ENCODE measurements around the gene MAP6. TPM values are rescaled to one million over a fixed set of nuclear protein-coding genes. Genes with fewer than 3 reads are reported as not detected.

MAP6 gene
- total RNA-seq, 1 experiment from 2014 or later: 3.0 TPM

DNA sequence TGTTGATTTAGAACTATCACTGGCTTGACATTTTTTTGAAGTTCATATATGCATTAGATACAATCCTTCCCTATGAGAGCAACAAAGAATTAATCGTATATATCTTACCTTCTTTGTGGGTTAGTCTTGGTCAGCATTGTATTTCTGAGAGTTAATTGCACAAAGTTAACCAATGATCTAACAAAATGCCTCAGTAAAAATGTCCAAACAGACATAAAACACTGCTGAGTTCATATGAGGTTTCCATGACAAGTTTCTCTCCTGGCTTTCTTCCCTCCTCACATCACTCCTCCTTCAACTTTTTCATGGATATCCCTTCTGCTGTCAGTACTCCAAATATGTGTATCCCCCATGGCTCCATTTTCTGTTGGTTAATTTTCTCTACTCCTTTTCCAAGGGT is 9.0 kb downstream of the MAP6 start:
- Histone ChIP-seq H3K79me2 (ENCODE audit: low read length) (no peaks in the 10 kb centered on the region), H3K9me2 (replicated peaks; ENCODE audit: insufficient read depth, low read length) (no peaks in the 10 kb centered on the region), H2AFZ (ENCODE audit: low read length) (no peak overlapping the region), H3K4me2 (ENCODE audit: low read depth, low read length, poor library complexity, severe bottlenecking) (no peak overlapping the region), H3K27me3 (ENCODE audit: low read length) (no peaks in the 10 kb centered on the region), H3K9me3 (ENCODE audit: low read length) (no peaks in the 10 kb centered on the region), H3K4me1 (ENCODE audit: low read length) (no peaks in the 10 kb centered on the region), H4K20me1 (ENCODE audit: insufficient read depth, low read depth, low read length) (no peaks in the 10 kb centered on the region), H3K9ac (ENCODE audit: low read length) (no peak overlapping the region), H3K4me3 (ENCODE audit: low read length) (no peak overlapping the region), H3K27ac (ENCODE audit: low read length) (no peak overlapping the region), H3K36me3 (ENCODE audit: insufficient read depth, low read length) (no peaks in the 10 kb centered on the region)
- no peak for DNase-seq

DNA sequence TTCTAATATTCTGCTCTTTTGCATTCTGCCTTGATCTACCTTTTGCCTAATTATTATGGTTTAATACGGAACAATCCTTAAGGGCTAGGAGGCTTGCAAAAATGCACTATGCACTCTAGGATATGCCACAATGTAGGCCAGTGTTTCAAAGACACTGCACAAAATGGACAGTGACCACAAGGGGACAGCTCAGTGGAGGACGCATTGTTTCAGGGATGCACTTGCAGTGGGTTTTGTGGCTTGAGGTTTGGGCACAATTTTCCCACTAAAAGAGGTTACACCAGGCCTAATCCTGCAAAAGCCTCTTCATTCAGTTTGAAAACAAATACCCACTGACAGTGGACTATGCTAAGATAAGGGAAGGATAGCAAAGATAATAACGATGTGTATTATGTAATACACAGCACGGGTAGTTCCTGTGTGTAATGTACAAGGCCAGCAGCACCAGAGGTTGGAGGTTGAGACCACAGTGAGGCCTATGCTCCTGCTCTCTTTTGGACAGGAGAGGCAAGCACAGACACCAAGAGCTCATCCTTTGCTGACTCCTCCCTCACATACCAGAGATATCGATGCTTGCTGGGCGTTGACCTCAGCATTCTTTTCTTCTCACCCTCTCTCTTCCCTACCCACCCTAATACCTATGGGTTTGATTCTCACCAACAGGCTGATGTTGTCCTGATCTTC is 12.7 kb downstream of the MAP6 start:
- Histone ChIP-seq H3K4me1 (ENCODE audit: low read length) (no peaks in the 10 kb centered on the region), H3K4me2 (ENCODE audit: low read depth, low read length, poor library complexity, severe bottlenecking) (no peak overlapping the region), H3K4me3 (ENCODE audit: low read length) (no peak overlapping the region), H3K79me2 (ENCODE audit: low read length) (no peaks in the 10 kb centered on the region), H4K20me1 (ENCODE audit: insufficient read depth, low read depth, low read length) (no peaks in the 10 kb centered on the region), H3K9ac (ENCODE audit: low read length) (no peak overlapping the region), H3K9me2 (replicated peaks; ENCODE audit: insufficient read depth, low read length) (no peaks in the 10 kb centered on the region), H3K9me3 (ENCODE audit: low read length) (no peaks in the 10 kb centered on the region), H3K27ac (ENCODE audit: low read length) (no peak overlapping the region), H2AFZ (ENCODE audit: low read length) (no peak overlapping the region), H3K36me3 (ENCODE audit: insufficient read depth, low read length) (no peaks in the 10 kb centered on the region), H3K27me3 (ENCODE audit: low read length) (no peaks in the 10 kb centered on the region)
- no peak for DNase-seq

DNA sequence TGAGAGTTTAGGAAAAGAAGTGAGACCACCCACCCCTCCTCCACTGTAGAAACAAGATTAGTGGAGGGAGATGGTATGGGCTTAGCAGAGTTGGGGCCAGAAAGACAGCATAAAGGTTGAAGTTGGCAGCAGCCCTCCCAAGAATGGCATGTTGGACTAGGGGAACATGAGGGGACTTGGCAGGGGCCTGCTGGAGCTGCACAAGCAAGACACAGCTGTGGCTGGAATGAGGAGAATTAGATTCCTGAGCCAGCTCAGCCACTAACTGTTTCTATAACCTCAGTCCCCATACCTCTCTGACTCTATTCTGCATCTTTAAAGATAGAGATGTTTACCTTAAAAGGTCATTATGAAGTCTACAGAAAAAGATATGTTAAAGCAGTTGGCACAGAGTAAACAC is 13.2 kb downstream of the MAP6 start:
- Histone ChIP-seq H3K27ac (ENCODE audit: low read length) (no peak overlapping the region), H2AFZ (ENCODE audit: low read length) (no peak overlapping the region; the same call in 1 of the 2 replicates), H3K4me1 (ENCODE audit: low read length) (no peaks in the 10 kb centered on the region), H3K9me2 (replicated peaks; ENCODE audit: insufficient read depth, low read length) (no peaks in the 10 kb centered on the region), H3K36me3 (ENCODE audit: insufficient read depth, low read length) (no peaks in the 10 kb centered on the region), H3K27me3 (ENCODE audit: low read length) (no peaks in the 10 kb centered on the region), H4K20me1 (ENCODE audit: insufficient read depth, low read depth, low read length) (no peaks in the 10 kb centered on the region), H3K4me2 (ENCODE audit: low read depth, low read length, poor library complexity, severe bottlenecking) (no peak overlapping the region), H3K9me3 (ENCODE audit: low read length) (no peaks in the 10 kb centered on the region), H3K79me2 (ENCODE audit: low read length) (no peaks in the 10 kb centered on the region), H3K4me3 (ENCODE audit: low read length) (no peak overlapping the region), H3K9ac (ENCODE audit: low read length) (no peak overlapping the region)
- DNase-seq: no peak

DNA sequence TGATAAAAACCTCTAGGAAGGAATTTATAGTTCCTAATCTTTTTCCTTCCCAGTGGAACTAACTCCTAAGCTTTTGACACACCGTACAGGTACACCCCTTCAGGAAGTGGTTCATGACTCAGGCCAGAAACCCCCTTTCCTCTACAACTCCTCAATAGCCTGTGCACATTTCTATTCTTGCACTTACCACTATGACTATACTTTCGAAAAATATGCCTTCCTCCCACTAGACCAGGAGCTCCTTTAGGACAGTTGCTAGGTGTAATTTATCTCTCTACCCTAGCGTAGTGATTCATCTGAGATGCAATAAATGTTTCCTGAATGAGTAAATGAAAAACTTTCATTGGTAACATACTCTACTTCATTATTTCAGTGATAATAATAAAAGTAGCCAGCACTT is 14.5 kb downstream of the MAP6 start:
- no peak overlapping the region for H3K27ac ChIP-seq (ENCODE audit: low read length)
- H3K9ac ChIP-seq (ENCODE audit: low read length): no peak overlapping the region
- H3K4me3 ChIP-seq (ENCODE audit: low read length): no peak overlapping the region
- no peak for DNase-seq
- no peaks in the 10 kb centered on the region for H3K4me1 ChIP-seq (ENCODE audit: low read length)
- no peaks in the 10 kb centered on the region for H3K9me2 ChIP-seq (replicated peaks; ENCODE audit: insufficient read depth, low read length)
- H4K20me1 ChIP-seq (ENCODE audit: insufficient read depth, low read depth, low read length): no peaks in the 10 kb centered on the region
- no peak overlapping the region for H3K4me2 ChIP-seq (ENCODE audit: low read depth, low read length, poor library complexity, severe bottlenecking)
- no peaks in the 10 kb centered on the region for H3K79me2 ChIP-seq (ENCODE audit: low read length)
- no peaks in the 10 kb centered on the region for H3K27me3 ChIP-seq (ENCODE audit: low read length)
- no peaks in the 10 kb centered on the region for H3K9me3 ChIP-seq (ENCODE audit: low read length)
- H2AFZ ChIP-seq (ENCODE audit: low read length): no peak overlapping the region
- H3K36me3 ChIP-seq (ENCODE audit: insufficient read depth, low read length): no peaks in the 10 kb centered on the region

DNA sequence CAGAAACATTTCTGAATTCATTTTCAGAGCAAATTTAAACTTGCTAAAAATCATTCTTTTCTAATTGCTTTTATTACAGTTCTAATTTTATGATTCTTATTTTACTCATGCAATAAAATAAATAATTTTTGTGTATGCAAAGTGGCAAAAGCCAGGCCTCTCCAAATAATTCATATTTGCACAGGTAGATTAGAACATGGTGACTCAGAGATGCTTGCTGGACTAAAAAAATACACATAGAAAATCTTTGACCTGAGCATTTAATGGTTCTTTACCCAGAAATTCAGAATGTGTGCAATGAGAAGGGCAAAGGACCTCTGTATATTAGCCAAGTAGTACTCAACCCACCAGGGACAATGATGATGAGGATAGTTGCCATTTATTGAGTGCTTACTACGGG is 15.3 kb downstream of the MAP6 start:
- H3K9ac ChIP-seq (ENCODE audit: low read length): no peak overlapping the region
- no peaks in the 10 kb centered on the region for H3K9me3 ChIP-seq (ENCODE audit: low read length)
- no peaks in the 10 kb centered on the region for H3K4me1 ChIP-seq (ENCODE audit: low read length)
- no peaks in the 10 kb centered on the region for H3K36me3 ChIP-seq (ENCODE audit: insufficient read depth, low read length)
- no peaks in the 10 kb centered on the region for H4K20me1 ChIP-seq (ENCODE audit: insufficient read depth, low read depth, low read length)
- no peaks in the 10 kb centered on the region for H3K27me3 ChIP-seq (ENCODE audit: low read length)
- no peak overlapping the region for H3K4me3 ChIP-seq (ENCODE audit: low read length)
- no peaks in the 10 kb centered on the region for H3K9me2 ChIP-seq (replicated peaks; ENCODE audit: insufficient read depth, low read length)
- H3K79me2 ChIP-seq (ENCODE audit: low read length): no peaks in the 10 kb centered on the region
- no peak overlapping the region for H3K4me2 ChIP-seq (ENCODE audit: low read depth, low read length, poor library complexity, severe bottlenecking)
- DNase-seq: no peak
- H3K27ac ChIP-seq (ENCODE audit: low read length): no peak overlapping the region
- no peak overlapping the region for H2AFZ ChIP-seq (ENCODE audit: low read length)

DNA sequence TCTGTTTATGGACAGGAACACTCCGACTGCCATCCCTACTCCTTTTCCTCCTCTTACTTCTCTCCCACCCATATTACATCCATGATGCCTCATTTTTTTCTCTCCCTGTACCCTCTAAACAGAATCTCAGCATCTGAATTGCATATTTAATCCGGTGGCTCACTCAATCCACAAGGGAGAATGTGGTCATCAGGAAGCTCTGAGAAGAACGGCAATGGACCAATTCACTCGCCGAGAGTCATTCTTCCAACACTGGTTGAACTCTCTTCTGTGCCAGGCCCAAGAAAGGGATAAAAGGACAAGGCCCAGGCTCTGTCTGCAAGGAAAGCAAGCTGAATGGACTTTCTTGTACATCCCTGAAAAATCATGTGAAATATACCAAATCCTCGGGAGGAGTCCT is 15.9 kb downstream of the MAP6 start:
- no peak overlapping the region for H3K4me3 ChIP-seq (ENCODE audit: low read length)
- H3K9me2 ChIP-seq (replicated peaks; ENCODE audit: insufficient read depth, low read length): no peaks in the 10 kb centered on the region
- no peaks in the 10 kb centered on the region for H4K20me1 ChIP-seq (ENCODE audit: insufficient read depth, low read depth, low read length)
- H2AFZ ChIP-seq (ENCODE audit: low read length): no peak overlapping the region
- no peaks in the 10 kb centered on the region for H3K4me1 ChIP-seq (ENCODE audit: low read length)
- no peak overlapping the region for H3K27ac ChIP-seq (ENCODE audit: low read length)
- H3K4me2 ChIP-seq (ENCODE audit: low read depth, low read length, poor library complexity, severe bottlenecking): no peak overlapping the region
- no peaks in the 10 kb centered on the region for H3K36me3 ChIP-seq (ENCODE audit: insufficient read depth, low read length)
- H3K9ac ChIP-seq (ENCODE audit: low read length): no peak overlapping the region
- DNase-seq: no peak
- no peaks in the 10 kb centered on the region for H3K27me3 ChIP-seq (ENCODE audit: low read length)
- no peaks in the 10 kb centered on the region for H3K79me2 ChIP-seq (ENCODE audit: low read length)
- no peaks in the 10 kb centered on the region for H3K9me3 ChIP-seq (ENCODE audit: low read length)

DNA sequence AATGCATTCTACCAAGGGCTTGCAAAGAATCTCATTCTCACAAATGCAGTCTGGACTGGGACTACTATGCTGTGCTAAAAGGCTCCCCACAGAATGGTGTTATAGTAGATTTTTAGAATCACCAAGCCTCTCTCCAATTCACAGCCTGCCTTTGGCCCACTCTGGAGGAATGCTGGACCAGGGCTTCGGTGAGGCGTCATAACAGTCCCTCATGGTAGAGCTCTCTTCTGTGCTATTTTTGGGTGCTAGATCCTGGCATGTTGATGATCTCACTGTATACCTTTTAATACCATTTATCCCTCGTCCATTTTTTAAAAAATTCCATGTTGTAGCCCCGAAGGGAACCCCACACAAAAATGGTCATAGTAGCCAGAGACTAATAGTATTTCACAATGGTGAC is 17.6 kb downstream of the MAP6 start:
- no peak for DNase-seq
- H2AFZ ChIP-seq (ENCODE audit: low read length): no peak overlapping the region
- H3K9me2 ChIP-seq (replicated peaks; ENCODE audit: insufficient read depth, low read length): no peaks in the 10 kb centered on the region
- no peak overlapping the region for H3K4me2 ChIP-seq (ENCODE audit: low read depth, low read length, poor library complexity, severe bottlenecking)
- no peaks in the 10 kb centered on the region for H3K9me3 ChIP-seq (ENCODE audit: low read length)
- H3K27me3 ChIP-seq (ENCODE audit: low read length): no peaks in the 10 kb centered on the region
- H3K36me3 ChIP-seq (ENCODE audit: insufficient read depth, low read length): no peaks in the 10 kb centered on the region
- no peak overlapping the region for H3K9ac ChIP-seq (ENCODE audit: low read length)
- H3K4me3 ChIP-seq (ENCODE audit: low read length): no peak overlapping the region
- no peak overlapping the region for H3K27ac ChIP-seq (ENCODE audit: low read length)
- H4K20me1 ChIP-seq (ENCODE audit: insufficient read depth, low read depth, low read length): no peaks in the 10 kb centered on the region
- no peaks in the 10 kb centered on the region for H3K4me1 ChIP-seq (ENCODE audit: low read length)
- no peaks in the 10 kb centered on the region for H3K79me2 ChIP-seq (ENCODE audit: low read length)

DNA sequence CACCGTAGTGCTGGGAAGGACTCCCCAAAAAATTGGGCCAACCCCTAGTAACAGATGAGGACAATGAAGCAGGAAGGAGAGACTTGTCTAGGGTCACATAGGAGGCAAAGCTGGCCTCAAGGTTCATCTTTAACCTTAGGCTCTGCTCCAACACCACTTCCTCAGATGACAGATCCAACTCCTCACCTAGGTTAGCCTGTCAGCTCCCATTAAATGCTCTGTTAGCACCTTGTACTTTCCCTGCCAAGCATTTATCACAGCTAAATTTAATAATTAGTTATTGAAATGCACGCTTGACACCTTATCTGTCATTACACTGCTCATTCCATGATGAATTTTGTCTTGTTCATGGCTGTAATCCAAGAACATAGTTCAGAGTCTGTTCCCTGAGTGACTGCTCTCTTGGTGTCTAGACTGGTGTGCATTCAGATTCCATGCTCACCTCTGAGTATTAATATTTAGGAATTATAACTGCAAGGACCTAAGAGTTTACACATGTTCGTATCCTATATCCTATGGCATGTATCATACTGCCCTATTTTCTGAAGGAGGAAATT is 18.6 kb downstream of the MAP6 start:
- Histone ChIP-seq H3K4me1 (ENCODE audit: low read length) (no peaks in the 10 kb centered on the region), H2AFZ (ENCODE audit: low read length) (no peak overlapping the region), H3K79me2 (ENCODE audit: low read length) (no peaks in the 10 kb centered on the region), H3K27me3 (ENCODE audit: low read length) (no peaks in the 10 kb centered on the region), H3K36me3 (ENCODE audit: insufficient read depth, low read length) (no peaks in the 10 kb centered on the region), H3K9me3 (ENCODE audit: low read length) (no peaks in the 10 kb centered on the region), H3K9ac (ENCODE audit: low read length) (no peak overlapping the region), H3K27ac (ENCODE audit: low read length) (no peak overlapping the region), H3K9me2 (replicated peaks; ENCODE audit: insufficient read depth, low read length) (no peaks in the 10 kb centered on the region), H4K20me1 (ENCODE audit: insufficient read depth, low read depth, low read length) (no peaks in the 10 kb centered on the region), H3K4me2 (ENCODE audit: low read depth, low read length, poor library complexity, severe bottlenecking) (no peak overlapping the region), H3K4me3 (ENCODE audit: low read length) (no peak overlapping the region)
- DNase-seq: no peak

Measured in Karpas-422 (cell line).